Lung (tissue), 12 donors: ENCODE results near the gene HERPUD1. TPM values are rescaled to one million over a fixed set of nuclear protein-coding genes. Genes with fewer than 3 reads are reported as not detected.

Experiments
- ATAC-seq: fragments of 200-7000 bp; cut with Tn5 transposase; one replicate; pipeline ENCODE4 v1.9.1; 2020; ENCODE audit warnings: moderate number of reproducible peaks; ENCODE audit not compliant: insufficient read depth, low FRiP score
- DNase-seq, 3 donors: peaks; one replicate each; pipeline ENCODE4 v3.0.0-alpha.2; 2013 to 2017
- H3K27ac ChIP-seq, 2 donors: one replicate each; pipeline ENCODE4 v1.5.1; 2013; ENCODE audit warnings: mild to moderate bottlenecking in 2 of 2, moderate library complexity in 2 of 2, control low read depth in 1 of 2, inconsistent platforms in 1 of 2, low read depth in 1 of 2, low read length in 1 of 2
- H3K27me3 ChIP-seq, 3 donors: one replicate each; pipeline ENCODE4 v1.5.1; 2013; ENCODE audit warnings: low read length in 2 of 3; ENCODE audit not compliant: control insufficient read depth in 3 of 3, insufficient read depth in 3 of 3
- H3K36me3 ChIP-seq, 4 donors: one replicate each; pipeline ENCODE4 v1.5.1; 2013; ENCODE audit warnings: low read length in 4 of 4, mild to moderate bottlenecking in 1 of 4, moderate library complexity in 1 of 4; ENCODE audit not compliant: control insufficient read depth in 4 of 4, insufficient read depth in 4 of 4
- H3K4me1 ChIP-seq, 5 donors: one replicate each; pipeline ENCODE4 v1.5.1; 2013; ENCODE audit warnings: low read length in 5 of 5, mild to moderate bottlenecking in 2 of 5, moderate library complexity in 1 of 5; ENCODE audit not compliant: control insufficient read depth in 5 of 5, insufficient read depth in 5 of 5
- H3K4me3 ChIP-seq: one replicate; pipeline ENCODE4 v1.5.1; 2013; ENCODE audit warnings: mild to moderate bottlenecking, control low read depth, moderate library complexity
- H3K9ac ChIP-seq, 2 donors: one replicate each; pipeline ENCODE4 v1.5.1; 2013; ENCODE audit warnings: low read length in 2 of 2, control low read depth in 1 of 2; ENCODE audit not compliant: insufficient read depth in 1 of 2
- H3K9me3 ChIP-seq, 4 donors: one replicate each; pipeline ENCODE4 v1.5.1; 2013; ENCODE audit warnings: low read length in 3 of 4, mild to moderate bottlenecking in 1 of 4, moderate library complexity in 1 of 4; ENCODE audit not compliant: control insufficient read depth in 4 of 4, insufficient read depth in 3 of 4
- CTCF ChIP-seq: IDR thresholded peaks from 2 replicates; pipeline ENCODE4 v1.5.1; 2012; ENCODE audit warnings: mild to moderate bottlenecking; ENCODE audit errors: control extremely low read depth, extremely low read depth
- WGBS, 2 donors: extraction: QIAGEN DNeasy Blood & Tissue Kit; methylation state at CpG; one replicate each; pipeline ENCODE4 v1.1.7; 2013; 5-methylcytosine and 5-hydroxymethylcytosine counted together
- polyA plus RNA-seq, 2 donors: library from polyadenylated mRNA; stranded (reverse); fragments of 200-250 nt; gene quantifications; one replicate each; pipeline ENCODE4 v1.2.1, GENCODE V29; 2013
- total RNA-seq, 2 donors: library from RNA; depleted of rRNA in 1 of 2; stranded (reverse); fragments of >200 nt in 1 of 2; gene quantifications; one replicate each; pipeline ENCODE4 v1.2.1, GENCODE V29; 2014 to 2021
- donor health status: control.
- donor health status: control.
- donor health status: Bipolar disorder and iron deficiency.
- donor health status: healthy.
- donor health status: DM: yes; HTN: yes; CAD: no.

The HERPUD1 gene
- total and polyA plus RNA-seq, 4 donors = 70.5 to 219 (median 144) TPM

GRCh38 chr16:56988161-56988947 is 56.4 kb downstream of the HERPUD1 start:
- peaks cover 0 to 13% (median 5%) of the 10 kb centered on the region in 3 donors for H3K27me3 ChIP-seq
- peak overlapping the region; percentile 52 to 97 for H3K27ac ChIP-seq
- TF ChIP-seq CTCF = no peak
- H3K9me3 ChIP-seq = no peaks in the 10 kb centered on the region
- no peaks in the 10 kb centered on the region for H3K36me3 ChIP-seq
- no peak overlapping the region for H3K9ac ChIP-seq
- H3K4me3 ChIP-seq = peak overlapping the region; percentile 82
- H3K4me1 ChIP-seq = peaks cover 0 to 35% (median 4%) of the 10 kb centered on the region in 5 donors
- 70 to 80% methylated on average over 6 of the region's 6 CpGs for WGBS, 2 donors
- no peak for ATAC-seq
- DNase-seq = no peak

GRCh38 chr16:56988948-56989945 is 57.3 kb downstream of the HERPUD1 start, which contains the start of gene NLRC5:
TSS of gene NLRC5 (plus strand) at chr16:56989557. CDS start at chr16:57020713, 31,156 bp downstream.
- TF ChIP-seq CTCF = no peak
- Histone ChIP-seq H3K27me3 (peaks cover 0 to 15% (median 6%) of the 10 kb centered on the region in 3 donors), H3K36me3 (no peaks in the 10 kb centered on the region), H3K27ac (peak within 1 kb of the TSS; percentile 52 to 97), H3K9me3 (no peaks in the 10 kb centered on the region), H3K4me3 (peak within 1 kb of the TSS; percentile 82), H3K4me1 (peaks cover 0 to 36% (median 4%) of the 10 kb centered on the region in 5 donors), H3K9ac (peak within 1 kb of the TSS in 1 of 2 donors; percentile 77)
- ATAC-seq = peak; percentile 90
- DNase-seq = peak; percentile 85 to 87 (median 85)
- WGBS, 2 donors = 4% methylated on average over 63 to 64 of the region's 64 CpGs

GRCh38 chr16:56989988-56990387 is 58.0 kb downstream of the HERPUD1 start:
- 17 to 19% methylated on average over 7 of the region's 7 CpGs for WGBS, 2 donors
- no peak for TF ChIP-seq CTCF
- H3K27ac ChIP-seq = peak overlapping the region; percentile 52 to 97

More at GRCh38 chr16:56989988-56990387, 58.0 kb downstream of the HERPUD1 start:
- ATAC-seq (no peak), DNase-seq (no peak)
- H3K36me3 ChIP-seq = no peaks in the 10 kb centered on the region
- peak overlapping the region; percentile 82 for H3K4me3 ChIP-seq
- no peaks in the 10 kb centered on the region for H3K9me3 ChIP-seq
- H3K9ac ChIP-seq = peak overlapping the region in 1 of 2 donors; percentile 77
- H3K27me3 ChIP-seq = peaks cover 0 to 19% (median 7%) of the 10 kb centered on the region in 3 donors
- H3K4me1 ChIP-seq = peaks cover 0 to 38% (median 4%) of the 10 kb centered on the region in 5 donors
